Loucy (cell line): ENCODE results near the gene PDE9A.

Experiments used
- EZH2phosphoT487 ChIP-seq: fragments of 200-600 bp; IDR thresholded peaks from 2 replicates; pipeline ENCODE4 v1.6.1; 2018; ENCODE audit warnings: antibody characterized with exemption, mild to moderate bottlenecking, moderate library complexity, borderline replicate concordance
- TF ChIP-seq, protein P1 (sequence below): fragments of 200-600 bp; sonication (generic); conservative IDR thresholded peaks from 2 replicates; pipeline ENCODE4 v1.5.1; 2014; ENCODE audit warnings: mild to moderate bottlenecking, antibody characterized with exemption, low read length

DNA sequence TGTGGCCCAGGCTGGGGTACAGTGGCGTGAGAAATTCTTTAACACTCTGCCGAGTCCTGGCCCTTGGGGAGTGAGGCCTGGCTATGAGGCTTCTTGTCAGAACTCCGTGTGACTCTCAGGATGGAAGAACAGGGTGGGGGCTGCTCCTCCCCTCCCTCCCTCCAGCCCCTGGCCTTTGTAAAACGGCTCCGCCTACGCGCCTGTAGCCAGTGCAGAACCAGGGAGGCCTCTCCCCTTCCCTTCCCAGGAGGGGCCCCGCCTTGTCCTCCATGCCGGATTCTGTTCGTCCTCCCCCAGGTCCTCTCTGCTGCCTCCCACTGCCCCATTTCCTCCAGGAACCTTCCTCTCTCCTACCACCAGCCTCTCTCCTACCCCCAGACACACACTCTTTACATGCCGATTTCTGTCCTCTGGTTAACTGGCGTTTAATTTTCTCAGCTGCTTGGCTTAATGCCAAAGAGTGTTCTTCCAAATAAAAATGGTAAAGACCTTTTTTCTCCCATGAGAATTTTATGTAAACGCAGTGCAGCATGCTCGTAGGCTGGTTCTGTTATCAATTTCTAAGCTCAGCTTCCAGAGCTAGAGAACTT is 21.0 kb downstream of the PDE9A start:
- no peak for TF ChIP-seq EZH2phosphoT487
- TF ChIP-seq, protein P1, sequence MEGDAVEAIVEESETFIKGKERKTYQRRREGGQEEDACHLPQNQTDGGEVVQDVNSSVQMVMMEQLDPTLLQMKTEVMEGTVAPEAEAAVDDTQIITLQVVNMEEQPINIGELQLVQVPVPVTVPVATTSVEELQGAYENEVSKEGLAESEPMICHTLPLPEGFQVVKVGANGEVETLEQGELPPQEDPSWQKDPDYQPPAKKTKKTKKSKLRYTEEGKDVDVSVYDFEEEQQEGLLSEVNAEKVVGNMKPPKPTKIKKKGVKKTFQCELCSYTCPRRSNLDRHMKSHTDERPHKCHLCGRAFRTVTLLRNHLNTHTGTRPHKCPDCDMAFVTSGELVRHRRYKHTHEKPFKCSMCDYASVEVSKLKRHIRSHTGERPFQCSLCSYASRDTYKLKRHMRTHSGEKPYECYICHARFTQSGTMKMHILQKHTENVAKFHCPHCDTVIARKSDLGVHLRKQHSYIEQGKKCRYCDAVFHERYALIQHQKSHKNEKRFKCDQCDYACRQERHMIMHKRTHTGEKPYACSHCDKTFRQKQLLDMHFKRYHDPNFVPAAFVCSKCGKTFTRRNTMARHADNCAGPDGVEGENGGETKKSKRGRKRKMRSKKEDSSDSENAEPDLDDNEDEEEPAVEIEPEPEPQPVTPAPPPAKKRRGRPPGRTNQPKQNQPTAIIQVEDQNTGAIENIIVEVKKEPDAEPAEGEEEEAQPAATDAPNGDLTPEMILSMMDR = no peak
